ENCODE data around the gene DLG2.

Gene DLG2

DNA sequence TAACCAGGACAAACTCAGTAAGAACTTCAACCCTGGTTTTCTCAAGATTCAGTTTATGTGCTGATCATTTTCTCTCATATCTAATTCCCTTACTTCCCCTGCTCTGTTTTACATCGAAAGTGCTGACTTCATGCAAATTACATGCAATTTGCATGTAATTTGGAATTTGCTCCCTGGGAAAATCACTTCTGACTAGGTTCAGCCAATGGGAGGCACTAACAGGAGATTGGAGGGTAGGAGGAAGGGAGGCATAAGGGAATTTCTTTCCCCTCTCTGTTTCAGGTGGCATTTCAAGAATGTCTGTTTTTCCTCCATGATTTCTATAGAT, 1977.7 kb downstream of the DLG2 start:
- no peak for FAIRE-seq
- no peak for TF ChIP-seq CTCF (IDR thresholded peaks at IDR 0.05; ENCODE audit: insufficient read depth, missing control alignments)

DNA sequence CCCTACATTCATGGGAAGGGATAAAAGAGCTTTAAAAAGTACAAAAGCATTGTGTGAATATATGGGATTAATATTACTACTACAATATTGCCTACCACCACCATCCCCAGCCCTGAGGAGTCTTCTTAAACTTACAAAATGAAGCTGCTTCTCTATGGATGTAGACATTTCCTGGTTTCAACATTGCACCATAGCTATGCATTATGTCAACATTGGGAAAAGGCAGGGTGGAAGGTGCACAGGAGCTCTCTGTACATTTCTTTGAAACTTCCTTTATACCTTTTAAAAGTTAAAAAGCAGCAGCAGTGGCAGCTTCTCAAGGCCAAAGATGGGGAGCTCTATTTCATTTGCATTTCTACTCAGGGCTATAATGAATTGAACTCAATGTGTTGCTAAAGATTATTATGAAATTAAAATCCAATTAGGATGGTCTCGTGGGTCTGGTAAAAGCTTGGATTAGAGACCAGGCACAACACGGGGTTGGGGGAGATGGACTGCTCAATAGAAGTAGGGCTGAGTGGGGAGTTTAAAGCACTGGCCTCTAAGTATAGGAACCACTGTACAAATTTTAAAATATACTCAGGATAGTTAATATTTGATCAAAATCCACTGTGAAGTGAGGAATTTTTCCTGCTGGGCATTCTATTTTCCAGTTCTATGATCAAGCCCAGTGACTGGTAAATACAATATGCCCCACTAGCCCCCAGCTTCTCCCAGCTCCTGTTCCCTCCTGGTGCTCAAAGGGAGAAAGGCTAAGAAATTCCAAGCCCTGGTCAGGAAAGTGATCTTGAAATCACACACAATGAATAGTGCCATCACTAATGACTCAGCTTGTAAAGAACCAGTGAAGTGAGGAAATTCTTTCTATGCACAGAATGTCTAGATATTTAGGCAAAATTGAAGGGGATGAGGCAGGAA, 1978.3 kb downstream of the DLG2 start:
- DNase-seq (ENCODE audit: insufficient read length, low spot score) (no peak), FAIRE-seq (no peak)
- TF ChIP-seq CTCF (IDR thresholded peaks at IDR 0.05; ENCODE audit: insufficient read depth, missing control alignments), result no peak

More for the DNA sequence above, 1977.7 kb downstream of the DLG2 start:
- DNase-seq (ENCODE audit: insufficient read length, low spot score), result no peak

DNA sequence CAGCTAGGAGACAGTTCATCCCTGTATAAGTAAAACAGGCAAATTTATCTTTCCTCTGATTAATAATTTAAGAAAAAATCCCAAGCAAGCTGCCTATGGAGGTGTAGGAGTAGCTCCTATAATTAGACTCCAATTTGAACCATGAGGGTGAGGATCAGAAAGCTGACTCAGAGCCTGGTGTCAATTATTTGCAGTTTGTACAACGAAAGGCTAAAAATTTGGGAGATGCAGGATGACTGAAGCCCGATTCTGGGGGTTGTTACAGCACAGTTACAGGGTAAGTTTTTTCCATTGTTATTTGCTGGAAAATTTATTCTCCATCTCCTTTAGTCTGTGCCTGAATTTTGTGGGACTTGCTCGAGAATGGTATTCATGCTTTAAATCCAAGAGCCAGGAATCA, 1981.6 kb downstream of the DLG2 start:
- TF ChIP-seq CTCF (IDR thresholded peaks at IDR 0.05; ENCODE audit: insufficient read depth, missing control alignments), result no peak
- FAIRE-seq (no peak), DNase-seq (ENCODE audit: insufficient read length, low spot score) (no peak)

DNA sequence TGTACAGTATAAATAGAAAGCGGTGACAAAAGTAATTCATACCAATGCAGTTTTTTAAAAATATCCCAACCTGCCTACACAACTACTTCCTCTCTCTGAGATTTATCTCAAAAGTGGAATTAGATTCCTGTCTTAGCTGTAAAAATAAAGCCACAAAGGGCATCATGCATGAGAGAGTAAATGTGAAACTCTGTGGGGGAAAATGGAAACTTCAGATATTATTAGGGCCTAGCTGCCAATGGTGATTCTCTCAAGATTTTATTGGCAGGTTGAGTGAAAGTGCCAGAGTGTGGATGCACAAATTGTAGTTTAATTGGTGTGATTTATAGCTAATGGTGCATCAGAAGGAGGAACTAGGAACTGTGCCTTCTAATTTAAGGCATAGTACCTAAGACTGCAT, 1984.0 kb downstream of the DLG2 start:
- no peak for DNase-seq (ENCODE audit: insufficient read length, low spot score)
- no peak for FAIRE-seq
- TF ChIP-seq CTCF (IDR thresholded peaks at IDR 0.05; ENCODE audit: insufficient read depth, missing control alignments), result no peak

DNA sequence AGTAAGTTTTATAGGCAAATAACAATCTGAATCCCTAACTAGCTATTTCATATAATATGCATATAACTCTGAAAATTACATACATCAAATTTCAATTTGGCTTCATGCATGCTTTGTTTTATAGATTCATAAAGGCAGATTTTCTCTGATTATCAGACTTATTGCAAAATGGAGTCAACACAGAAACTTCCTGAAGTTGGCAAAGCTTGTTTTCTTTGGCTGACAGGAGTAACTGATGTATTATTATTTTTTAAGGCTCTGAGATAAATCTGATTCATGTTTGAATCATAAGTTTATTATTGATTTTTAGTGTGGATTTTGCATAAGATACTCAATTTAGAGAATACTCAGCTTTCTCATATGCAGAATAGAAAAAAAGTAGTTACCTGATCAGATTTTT, 1984.6 kb downstream of the DLG2 start:
- DNase-seq (ENCODE audit: insufficient read length, low spot score) (no peak), FAIRE-seq (no peak)

DNA sequence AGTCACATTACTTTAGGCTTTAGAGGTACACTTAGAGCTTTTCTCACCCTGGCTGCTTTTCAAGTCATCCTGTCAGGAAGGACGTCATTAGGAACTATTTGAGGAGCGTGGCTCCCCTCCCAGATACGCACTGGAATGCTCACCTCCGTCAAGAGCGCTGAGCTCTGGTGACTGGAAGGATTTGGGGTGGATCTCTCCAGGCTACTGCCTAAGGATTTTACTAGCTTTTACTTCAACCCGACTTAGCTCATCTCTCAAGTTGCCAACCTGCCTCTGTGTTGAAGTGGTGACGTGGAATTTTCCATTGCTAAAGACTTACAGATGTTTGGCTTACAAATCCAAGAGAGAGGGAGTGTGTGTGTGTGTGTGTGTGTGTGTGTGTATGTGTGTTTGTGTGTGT, 1985.6 kb downstream of the DLG2 start:
- DNase-seq (ENCODE audit: insufficient read length, low spot score) (no peak), FAIRE-seq (no peak)
- TF ChIP-seq CTCF (IDR thresholded peaks at IDR 0.05; ENCODE audit: insufficient read depth, missing control alignments), result no peak

More for the DNA sequence above, 1984.6 kb downstream of the DLG2 start:
- TF ChIP-seq CTCF (IDR thresholded peaks at IDR 0.05; ENCODE audit: insufficient read depth, missing control alignments), result no peak

DNA sequence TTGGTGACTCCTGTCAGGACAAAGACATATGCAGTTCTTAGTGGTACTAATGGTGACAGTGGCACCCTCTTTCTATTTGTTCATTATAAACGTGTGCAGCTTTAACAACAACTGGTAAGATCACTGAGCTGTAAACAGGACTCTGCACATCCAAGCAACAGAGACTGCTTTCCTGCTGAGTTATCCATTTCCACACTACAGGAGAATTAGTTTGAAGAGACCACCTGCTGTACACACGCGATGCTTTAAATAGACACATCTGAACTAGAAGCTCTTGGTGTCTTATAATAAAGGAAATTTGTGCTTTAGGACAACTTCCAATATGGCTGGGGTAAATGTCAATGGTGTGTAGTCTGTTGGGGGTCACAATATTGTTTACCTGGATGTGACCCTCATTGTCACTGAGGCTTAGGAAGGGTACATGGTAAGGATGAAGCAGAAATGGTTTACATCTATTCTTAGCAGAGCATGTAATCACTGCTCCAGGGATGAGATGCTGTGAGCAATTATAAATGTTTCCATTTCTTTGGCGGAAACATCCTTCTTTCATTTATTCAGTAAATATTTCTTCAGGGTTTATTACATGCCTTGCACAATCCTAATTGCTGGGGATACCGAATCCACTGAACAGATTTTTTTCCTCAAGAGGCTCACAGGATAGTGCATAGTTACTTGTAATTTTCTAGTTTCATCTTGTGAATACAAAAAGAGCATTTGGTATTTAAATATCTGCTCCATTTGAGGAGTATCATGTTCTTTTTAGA, 1987.0 kb downstream of the DLG2 start:
- FAIRE-seq, result no peak
- no peak for DNase-seq (ENCODE audit: insufficient read length, low spot score)
- TF ChIP-seq CTCF (IDR thresholded peaks at IDR 0.05; ENCODE audit: insufficient read depth, missing control alignments), result no peak
